Peyer's patch (tissue), 4 donors: ENCODE measurements around the gene SLC22A23.

Experiments
- CTCF ChIP-seq, 6 experiments: fragments of 450-650 bp in 4 of 6; fragments of 200-600 bp in 2 of 6; sonication (generic) in 1 of 6; IDR thresholded peaks; one replicate each; pipeline ENCODE4 v1.5.1; 2017 to 2019; ENCODE audit warnings: antibody characterized with exemption in 6 of 6, mild to moderate bottlenecking in 3 of 6, moderate library complexity in 1 of 6
- POLR2A ChIP-seq, 2 donors: fragments of 450-650 bp; IDR thresholded peaks; one replicate each; pipeline ENCODE4 v1.5.1; 2017; ENCODE audit warnings: antibody characterized with exemption in 2 of 2, mild to moderate bottlenecking in 2 of 2, moderate library complexity in 2 of 2

- no peak for TF ChIP-seq POLR2A (IDR thresholded peaks at IDR 0.05)
- no peak for TF ChIP-seq CTCF (IDR thresholded peaks at IDR 0.05)
Observed at GRCh38 chr6:3294396-3294795, 162.5 kb downstream of the SLC22A23 start.
